Measurements from ENCODE around the gene PRSS36.

PRSS36 gene

GRCh38 chr16:31128711-31129567 lies 20.9 kb downstream of the PRSS36 start:
- in situ Hi-C loops (cut with MboI; ENCODE audit: low sequenced_read_pairs): no loop called here

- in situ Hi-C loops (cut with MboI; ENCODE audit: low sequenced_read_pairs): no loop called here
Observed at GRCh38 chr16:31127182-31127581, 22.7 kb downstream of the PRSS36 start.

- in situ Hi-C loops (cut with MboI; ENCODE audit: low sequenced_read_pairs): no loop called here
Observed at GRCh38 chr16:31125844-31126243, 24.0 kb downstream of the PRSS36 start.

GRCh38 chr16:31120129-31120528 lies 29.7 kb downstream of the PRSS36 start:
- in situ Hi-C loops (cut with MboI; ENCODE audit: low sequenced_read_pairs): no loop called here

- in situ Hi-C loops (cut with MboI; ENCODE audit: low sequenced_read_pairs): no loop called here
Observed at GRCh38 chr16:31118223-31119155, 31.4 kb downstream of the PRSS36 start.

GRCh38 chr16:31117384-31118222 lies 32.3 kb downstream of the PRSS36 start, which contains the start of gene KAT8:
TSS of gene KAT8 (plus strand) at chr16:31117664. CDS start at chr16:31117682, 18 bp downstream.
- in situ Hi-C loops (cut with MboI; ENCODE audit: low sequenced_read_pairs): no loop called here

- in situ Hi-C loops (cut with MboI; ENCODE audit: low sequenced_read_pairs): no loop called here
Observed at GRCh38 chr16:31114468-31114867, 35.4 kb downstream of the PRSS36 start.

- in situ Hi-C loops (cut with MboI; ENCODE audit: low sequenced_read_pairs): no loop called here
Observed at GRCh38 chr16:31113121-31114120, 36.4 kb downstream of the PRSS36 start.

GRCh38 chr16:31112711-31113110 lies 37.2 kb downstream of the PRSS36 start:
- in situ Hi-C loops (cut with MboI; ENCODE audit: low sequenced_read_pairs): no loop called here

GRCh38 chr16:31111881-31112466 lies 37.9 kb downstream of the PRSS36 start:
- in situ Hi-C loops (cut with MboI; ENCODE audit: low sequenced_read_pairs): no loop called here

- in situ Hi-C loops (cut with MboI; ENCODE audit: low sequenced_read_pairs): no loop called here
Observed at GRCh38 chr16:31110106-31111034, 39.5 kb downstream of the PRSS36 start.

GRCh38 chr16:31109622-31110021 lies 40.2 kb downstream of the PRSS36 start:
- in situ Hi-C loops (cut with MboI; ENCODE audit: low sequenced_read_pairs): no loop called here

- in situ Hi-C loops (cut with MboI; ENCODE audit: low sequenced_read_pairs): no loop called here
Observed at GRCh38 chr16:31108794-31109558, 40.9 kb downstream of the PRSS36 start.

GRCh38 chr16:31108035-31108793 lies 41.7 kb downstream of the PRSS36 start, which contains the start of gene BCKDK:
TSS of gene BCKDK (plus strand) at chr16:31108386. CDS start at chr16:31109224, 838 bp downstream.
- in situ Hi-C loops (cut with MboI; ENCODE audit: low sequenced_read_pairs): no loop called here

- in situ Hi-C loops (cut with MboI; ENCODE audit: low sequenced_read_pairs): no loop called here
Observed at GRCh38 chr16:31107465-31107867, 42.4 kb downstream of the PRSS36 start.
